Activated effector memory CD4-positive, alpha-beta T cell treated with anti-CD3 and anti-CD28 coated beads, Interleukin-2, amount 50 U/mL, for 16 hours (primary cell): ENCODE measurements around the gene LLPH.

Experiments
- DNase-seq: peaks from one replicate; pipeline ENCODE4 v3.0.0-alpha.2; 2020

LLPH gene

DNA sequence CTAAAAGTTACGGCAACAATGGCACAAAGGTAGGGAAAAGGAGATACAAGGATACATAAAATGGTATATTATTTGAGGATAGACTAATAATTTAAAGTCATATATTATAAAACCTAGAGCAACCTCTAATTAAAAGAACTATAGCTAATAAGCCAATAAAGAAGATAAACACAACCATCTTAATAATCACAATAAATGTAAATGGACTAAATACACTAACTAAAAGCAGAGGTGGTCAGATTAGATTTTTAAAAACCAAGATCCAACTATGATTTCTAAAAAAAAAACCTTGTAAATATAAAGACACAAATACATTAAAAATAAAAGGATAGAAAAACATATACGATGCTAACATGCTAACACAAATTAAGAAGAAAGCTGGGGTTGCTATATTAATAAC, 10.7 kb upstream of the LLPH start:
- DNase-seq: no peak

GRCh38 chr12:66140731-66141130, 10.2 kb upstream of the LLPH start:
- no peak for DNase-seq

GRCh38 chr12:66139328-66139727, 8.8 kb upstream of the LLPH start:
- DNase-seq: no peak

GRCh38 chr12:66137937-66138336, 7.4 kb upstream of the LLPH start:
- no peak for DNase-seq

DNA sequence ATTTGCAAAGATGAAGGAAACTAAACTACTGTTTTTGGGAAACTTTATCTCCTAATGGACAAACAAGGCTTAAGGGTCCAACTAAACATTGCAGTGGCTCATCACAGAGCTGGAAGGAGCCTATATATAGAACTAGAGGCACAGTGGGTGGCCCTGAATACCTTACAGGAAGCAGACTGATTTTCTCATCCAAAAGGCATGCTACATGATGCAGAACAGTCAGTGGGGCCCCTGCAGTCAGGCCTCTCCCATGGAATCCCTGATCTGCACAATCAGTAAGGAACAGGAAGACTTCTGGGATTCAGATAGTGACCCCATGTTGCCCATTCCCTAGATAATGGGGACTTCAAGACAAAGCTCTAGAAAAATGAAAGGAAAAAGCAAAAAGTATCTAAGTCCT, 1.9 kb upstream of the LLPH start:
- DNase-seq: no peak

DNA sequence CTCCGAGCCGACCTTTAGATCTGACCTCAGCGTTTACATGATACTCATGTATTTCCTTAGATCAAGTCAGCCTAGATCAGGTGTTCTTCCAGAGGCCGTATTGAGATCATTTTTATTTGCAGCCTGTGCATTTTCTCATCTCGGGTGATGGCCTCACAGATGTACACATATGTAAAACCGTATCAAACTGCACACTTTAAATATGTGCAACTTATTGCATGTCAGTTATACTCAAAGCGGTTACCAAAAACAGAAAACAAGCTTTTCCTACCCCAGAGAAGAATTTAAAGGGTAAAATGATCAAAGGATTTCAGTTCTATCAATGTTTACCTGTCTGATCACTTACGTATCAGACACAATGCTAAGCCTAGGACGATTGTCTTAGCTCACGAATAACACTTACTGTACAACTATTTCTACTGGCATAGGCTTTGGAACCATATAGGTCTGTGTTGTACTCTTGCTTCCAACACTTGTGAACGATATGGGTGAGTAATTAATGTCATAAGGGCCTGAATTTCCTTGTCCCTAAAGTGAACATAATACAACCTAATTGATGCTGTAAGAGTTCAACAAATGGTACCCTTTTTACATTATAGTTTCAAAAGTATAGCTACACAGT, 628 bp upstream of the LLPH start:
- no peak for DNase-seq

GRCh38 chr12:66129934-66130266, 650 bp downstream of the LLPH start:
- DNase-seq: no peak

DNA sequence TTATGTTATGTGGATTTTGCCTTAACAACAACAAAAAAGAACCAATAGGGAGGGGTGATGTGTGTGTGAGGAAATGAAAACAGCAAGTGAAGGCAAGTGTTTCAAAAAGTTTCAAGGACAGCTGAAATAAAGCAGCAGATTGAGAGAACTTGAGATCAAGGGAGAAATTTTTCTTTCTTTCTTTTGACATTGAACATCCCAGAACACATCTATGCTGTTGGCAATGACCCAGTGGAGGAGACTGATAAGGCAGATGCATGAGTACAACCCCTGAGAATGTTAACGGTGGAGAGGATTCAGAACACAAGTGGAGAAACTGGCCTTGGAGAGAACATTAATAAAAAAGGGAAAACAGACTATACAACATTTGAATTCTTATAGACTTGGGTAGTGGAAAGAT, 2.9 kb downstream of the LLPH start:
- DNase-seq: no peak

DNA sequence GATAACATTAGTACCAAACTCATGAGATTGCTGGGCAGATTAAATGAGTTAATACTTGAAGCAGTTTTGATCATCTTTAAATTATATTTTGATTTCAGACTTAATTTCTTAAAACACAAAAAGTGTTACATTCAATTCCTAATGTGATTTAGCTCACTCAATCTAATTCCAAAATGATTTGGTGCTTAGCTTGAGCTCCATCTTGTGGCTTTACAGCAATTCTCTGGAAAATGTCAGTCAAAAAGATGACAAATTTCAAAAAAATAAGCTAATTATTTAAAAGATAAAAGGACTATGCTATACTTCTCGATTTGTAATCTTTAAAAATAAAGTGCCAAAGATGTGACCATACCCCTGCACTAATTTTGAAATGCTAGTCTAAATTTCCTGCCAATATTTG, 10.1 kb downstream of the LLPH start:
- no peak for DNase-seq

DNA sequence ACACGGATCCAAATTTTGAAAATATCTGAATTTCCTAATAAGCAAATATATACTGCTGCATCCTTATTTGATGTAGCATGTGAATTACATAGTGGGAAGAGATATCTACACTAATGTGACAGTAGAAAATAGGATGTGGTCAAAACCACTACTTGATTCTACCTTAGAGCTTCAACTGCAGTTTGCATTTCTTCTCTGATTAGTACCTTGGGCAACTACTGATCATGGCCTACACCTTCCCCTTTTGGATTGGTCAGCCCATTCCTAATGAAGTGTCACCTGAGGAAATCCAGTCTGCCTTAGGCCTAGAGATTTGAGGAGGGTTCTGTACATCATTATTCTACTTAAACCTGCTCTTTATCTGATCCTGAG, 10.7 kb downstream of the LLPH start:
- no peak for DNase-seq

- no peak for DNase-seq
Observed at GRCh38 chr12:66119229-66119869, 11.2 kb downstream of the LLPH start.

DNA sequence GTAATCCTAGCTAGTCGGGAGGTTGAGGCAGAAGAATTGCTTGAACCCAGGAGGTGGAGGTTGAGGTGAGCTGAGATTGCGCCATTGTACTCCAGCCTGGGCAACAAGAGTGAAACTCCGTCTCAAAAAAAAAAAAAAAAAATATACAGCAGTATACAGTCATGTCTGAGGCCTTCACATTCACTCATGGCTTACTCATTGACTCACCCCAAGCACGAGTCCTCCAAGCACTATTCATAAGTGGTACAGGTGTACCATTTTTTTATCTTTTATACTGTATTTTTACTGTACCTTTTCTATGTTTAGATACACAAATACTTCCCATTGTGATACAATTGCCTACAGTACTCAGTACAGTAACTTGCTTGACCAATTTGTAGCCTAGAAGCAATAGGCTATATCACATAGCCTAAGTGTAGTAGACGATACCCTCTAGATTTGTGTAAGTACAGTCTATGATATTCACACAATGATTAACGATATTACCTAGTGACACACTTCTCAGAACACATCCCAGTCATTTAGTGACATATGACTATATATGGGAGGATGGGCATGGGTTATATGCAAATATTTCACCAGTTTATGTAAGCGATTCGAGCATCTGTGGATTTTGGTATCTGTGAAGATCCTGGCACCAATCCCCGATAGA, 12.2 kb downstream of the LLPH start:
- no peak for DNase-seq

DNA sequence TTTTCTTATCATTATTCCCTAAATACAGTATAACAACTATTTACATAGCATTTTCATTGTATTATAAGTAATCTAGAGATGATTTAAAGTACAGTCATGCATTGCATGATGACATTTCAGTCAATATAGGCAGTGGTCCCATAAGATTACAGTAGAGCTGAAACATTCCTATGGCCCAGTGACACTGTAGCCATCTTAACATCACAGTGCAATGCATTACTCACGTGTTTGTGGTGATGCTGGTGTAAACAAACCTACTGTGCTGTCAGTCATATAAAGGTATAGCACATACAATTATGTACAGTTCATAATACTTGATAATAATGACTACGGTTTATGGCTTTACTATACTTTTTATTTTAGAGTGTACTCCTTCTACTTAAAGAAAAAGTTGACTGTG, 13.3 kb downstream of the LLPH start:
- DNase-seq: no peak

DNA sequence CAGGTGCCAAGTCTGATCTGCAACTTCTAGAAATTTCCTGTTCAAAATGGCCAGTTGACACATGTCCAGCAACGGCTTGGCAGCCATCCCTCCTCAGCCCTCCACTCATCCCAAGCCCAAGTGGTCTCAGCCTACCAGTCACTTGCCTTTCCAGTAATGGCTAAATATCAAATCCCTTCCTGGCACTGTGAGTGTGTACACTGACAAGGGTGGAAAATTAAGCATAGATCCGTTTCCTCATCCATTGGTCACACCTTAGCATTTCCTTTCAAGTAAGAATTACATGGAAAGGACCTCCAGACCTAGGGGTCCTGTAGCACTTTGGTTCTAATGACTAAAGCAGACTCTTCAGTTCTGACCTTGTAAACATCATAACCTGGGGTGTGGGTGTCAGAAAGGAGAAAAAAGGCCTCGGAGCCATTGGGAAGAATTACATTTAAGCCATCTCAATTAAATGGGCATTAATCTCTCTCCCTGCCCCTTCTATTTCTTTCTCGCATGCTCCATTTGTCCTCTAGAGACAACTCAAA, 15.4 kb downstream of the LLPH start:
- DNase-seq: no peak

DNA sequence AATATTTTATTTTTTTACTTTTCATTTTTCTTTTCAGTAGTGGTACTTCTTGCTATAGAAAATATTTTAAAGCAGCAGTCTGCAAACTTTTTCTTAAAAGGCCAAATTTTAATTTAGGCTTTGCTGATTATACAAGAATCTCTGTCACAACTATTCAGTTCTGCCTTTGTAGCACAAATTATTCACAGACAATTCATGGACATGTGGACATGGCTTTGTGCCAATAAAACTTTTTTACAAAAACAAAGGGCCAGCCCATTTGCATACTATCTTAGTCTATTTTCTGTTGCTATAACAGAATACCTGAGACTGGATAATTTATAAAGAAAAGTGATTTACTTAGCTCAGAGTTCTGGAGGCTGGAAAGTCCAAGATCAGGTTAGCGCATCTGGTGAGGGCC, 17.1 kb downstream of the LLPH start:
- no peak for DNase-seq

DNA sequence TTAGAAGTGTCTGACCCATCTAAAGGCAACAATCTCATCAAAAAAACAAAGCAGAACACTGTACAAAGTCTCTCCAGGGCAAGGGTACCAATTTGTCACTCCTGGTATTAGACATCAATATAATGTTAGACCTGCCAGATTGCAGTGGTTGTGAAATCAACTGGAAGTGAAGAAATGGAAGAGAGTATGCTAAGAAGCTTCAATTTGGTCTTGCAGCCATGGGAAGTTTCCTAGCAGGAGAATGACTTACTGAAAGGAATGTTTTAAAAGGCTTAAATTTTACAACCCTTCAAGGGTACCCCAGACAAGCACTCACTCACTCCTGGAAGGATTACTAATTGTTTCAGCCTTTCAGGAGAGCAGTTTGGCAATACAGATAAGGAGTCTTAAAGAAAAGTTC, 18.9 kb downstream of the LLPH start:
- no peak for DNase-seq

GRCh38 chr12:66109056-66109455, 21.5 kb downstream of the LLPH start:
- no peak for DNase-seq

DNA sequence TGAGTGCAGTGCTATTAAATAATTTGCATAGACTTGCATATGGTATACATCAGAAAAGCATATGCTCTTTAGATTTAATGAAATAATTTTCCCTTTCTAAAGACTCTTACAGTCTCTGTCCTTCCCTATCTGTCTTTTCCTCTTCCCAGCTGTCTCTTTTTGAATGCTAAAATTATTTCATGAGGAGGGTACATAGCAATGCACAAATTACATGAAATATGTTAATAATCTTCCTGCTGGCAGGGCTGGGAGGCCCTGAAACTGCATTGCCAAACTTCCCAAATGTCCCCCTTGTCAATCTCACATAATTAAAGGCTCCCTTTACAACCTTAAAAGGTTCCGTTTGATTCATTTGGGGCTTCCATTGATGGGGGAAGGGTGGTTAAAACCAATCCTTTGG, 22.2 kb downstream of the LLPH start:
- DNase-seq: no peak

DNA sequence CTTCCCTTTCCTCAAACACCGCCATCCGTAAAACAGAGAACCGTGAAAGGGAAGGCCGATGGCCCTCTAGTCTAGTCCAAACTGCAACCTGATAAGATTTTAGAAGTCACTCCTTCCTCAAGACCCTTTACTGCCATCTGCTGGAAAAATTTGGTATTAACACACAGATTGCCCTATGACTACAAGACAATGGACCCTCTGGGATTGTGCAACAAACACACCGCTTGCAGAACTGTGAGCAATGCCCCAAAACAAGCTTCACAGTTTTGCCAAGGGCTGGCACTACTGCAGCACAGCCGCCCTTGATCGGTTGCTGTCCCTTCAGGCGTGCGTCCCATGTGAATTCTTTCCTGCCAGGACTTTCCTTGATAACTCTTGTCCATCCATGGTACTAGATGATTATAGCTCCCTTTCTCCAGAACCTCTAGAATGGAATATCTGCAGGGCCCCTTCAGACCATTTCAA, 23.1 kb downstream of the LLPH start:
- DNase-seq: no peak

- DNase-seq: no peak
Observed at GRCh38 chr12:66103016-66103913, 27.3 kb downstream of the LLPH start.

- DNase-seq: no peak
Observed at GRCh38 chr12:66092559-66093269, 37.8 kb downstream of the LLPH start.

- DNase-seq: no peak
Observed at GRCh38 chr12:66090157-66090556, 40.4 kb downstream of the LLPH start.
